H1 (cell line): ENCODE data around the gene CA9. TPM values are rescaled to one million over a fixed set of nuclear protein-coding genes. Genes with fewer than 3 reads are reported as not detected.

Experiments used
- NANOG ChIP-seq: IDR thresholded peaks from 2 replicates; pipeline ENCODE4 v1.6.1; 2011; ENCODE audit warnings: low read length, low read depth, mild to moderate bottlenecking, inconsistent platforms; ENCODE audit not compliant: insufficient read depth, poor library complexity, severe bottlenecking
- SIN3A ChIP-seq, 2 experiments: IDR thresholded peaks in 1 of 2; conservative IDR thresholded peaks in 1 of 2; 2 replicates each; pipeline ENCODE4 v1.6.1; 2011 to 2012; ENCODE audit warnings: low read length in 2 of 2, improper control_type of control experiment in 1 of 2, low read depth in 1 of 2, mild to moderate bottlenecking in 1 of 2
- SIX5 ChIP-seq: IDR thresholded peaks from 2 replicates; pipeline ENCODE4 v1.6.1; 2011; ENCODE audit warnings: mild to moderate bottlenecking, low read depth, low read length
- SP1 ChIP-seq: IDR thresholded peaks from 2 replicates; pipeline ENCODE4 v1.6.1; 2011; ENCODE audit warnings: low read depth, low read length
- SP2 ChIP-seq: IDR thresholded peaks from 2 replicates; pipeline ENCODE4 v1.6.1; 2012; ENCODE audit warnings: mild to moderate bottlenecking, low read length, inconsistent platforms
- SRF ChIP-seq: IDR thresholded peaks from 2 replicates; pipeline ENCODE4 v1.6.1; 2011; ENCODE audit warnings: mild to moderate bottlenecking, low read depth, low read length, moderate library complexity
- TAF7 ChIP-seq: optimal IDR thresholded peaks from 2 replicates; pipeline ENCODE3; 2011; ENCODE audit warnings: low read depth, mild to moderate bottlenecking, inconsistent platforms, low read length, moderate library complexity, borderline replicate concordance
- TCF12 ChIP-seq: IDR thresholded peaks from 2 replicates; pipeline ENCODE4 v1.6.1; 2011; ENCODE audit warnings: low read depth, mild to moderate bottlenecking, low read length
- polyA plus RNA-seq, 7 experiments: library from polyadenylated mRNA; depleted of rRNA in 3 of 7; stranded (reverse) in 5 of 7; unstranded in 2 of 7; fragments of >200 nt in 5 of 7; fragments of 200-250 nt in 2 of 7; gene quantifications; 1 replicate in 5 of 7; 2 replicates in 1 of 7; 4 replicates in 1 of 7; pipeline versions ENCODE4 v1.2.1 to v1.2.3, GENCODE V29; 2011 to 2013; ENCODE audit warnings: missing spikeins in 2 of 7, mixed read lengths in 2 of 7
- total RNA-seq: library from RNA; stranded (reverse); fragmentation: NEBNext Ultra II Directional; extraction: Animal tissue kit (Norgen Biotek cat#: 25700); gene quantifications from 2 replicates; pipeline ENCODE4 v1.2.1, GENCODE V29; 2021
- TF ChIP-seq, protein P1 (sequence below): IDR thresholded peaks from 2 replicates; pipeline ENCODE4 v1.6.1; 2012; ENCODE audit warnings: inconsistent platforms

CA9 gene
- total and polyA plus RNA-seq, 2 of the 8 experiments (the other 6 are each of a cell fraction or from before 2014, with no cell fraction given), result 1.3 to 1.8 TPM

GRCh38 chr9:35657546-35658136 lies 16.1 kb upstream of the CA9 start, which contains the start of gene RMRP (continued):
- no peak for TF ChIP-seq NANOG
- TF ChIP-seq SIX5, result 0 out of 2 replicates have a peak, but pooled peaks have one; percentile 4
- TF ChIP-seq SP2, result no peak
- TF ChIP-seq SRF, result no peak
- peak; percentile 70 for TF ChIP-seq TAF7
- peak; percentile 58; the same call in 1 of the 2 replicates for TF ChIP-seq TCF12
- peak; percentile 58 for TF ChIP-seq SP1
- TF ChIP-seq, protein P1, sequence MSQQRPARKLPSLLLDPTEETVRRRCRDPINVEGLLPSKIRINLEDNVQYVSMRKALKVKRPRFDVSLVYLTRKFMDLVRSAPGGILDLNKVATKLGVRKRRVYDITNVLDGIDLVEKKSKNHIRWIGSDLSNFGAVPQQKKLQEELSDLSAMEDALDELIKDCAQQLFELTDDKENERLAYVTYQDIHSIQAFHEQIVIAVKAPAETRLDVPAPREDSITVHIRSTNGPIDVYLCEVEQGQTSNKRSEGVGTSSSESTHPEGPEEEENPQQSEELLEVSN, result peak; percentile 99
- TF ChIP-seq SIN3A (conservative IDR thresholded peaks at IDR 0.05 in 1 of 2, IDR thresholded peaks at IDR 0.05 in 1 of 2; ENCODE audit: low read depth in 1 of 2, low read length in 2 of 2), result peak; percentile 95
